ENCODE measurements around the gene NEMP2. TPM values are rescaled to one million over a fixed set of nuclear protein-coding genes. Genes with fewer than 3 reads are reported as not detected.

Gene NEMP2
- total and polyA plus RNA-seq, 2 of the 4 experiments (the other 2 are of a cell fraction), result 1.1 to 1.3 TPM

- TF ChIP-seq USF2 (IDR thresholded peaks at IDR 0.05; ENCODE audit: low read depth, low read length), result no peak
Measured at GRCh38 chr2:190545555-190546385, 11.2 kb upstream of the NEMP2 start (continued).

- peak overlapping the region; percentile 31; the same call in 1 of the 2 replicates for H3K4me3 ChIP-seq (ENCODE audit: insufficient read depth, low read depth, low read length)
- H3K23ac ChIP-seq (ENCODE audit: low read depth, low read length), result no peak overlapping the region
- peak overlapping the region; percentile 52 for H3K4me2 ChIP-seq (ENCODE audit: low read depth, low read length)
- no CpG with 5 or more reads among the region's 3 CpGs for WGBS, 2 experiments (ENCODE audit: extremely low coverage in 2 of 2, insufficient read length in 1 of 2)
- H2BK20ac ChIP-seq (ENCODE audit: low read depth, low read length), result no peak overlapping the region
- POLR2A ChIA-PET (ENCODE audit: unreplicated experiment), result no interaction called here
- H3K79me1 ChIP-seq (ENCODE audit: low read depth in 1 of 2, low read length in 2 of 2), result no peaks in the 10 kb centered on the region
- CTCF ChIA-PET, result no interaction called here
- H3K27me3 ChIP-seq (ENCODE audit: control insufficient read depth, insufficient read depth, low read length), result no peaks in the 10 kb centered on the region
- no peak overlapping the region for H3K56ac ChIP-seq (ENCODE audit: extremely low read depth, insufficient read depth, low read length)
- no peak overlapping the region for H2BK120ac ChIP-seq (ENCODE audit: low read depth, low read length)
- intact Hi-C loops (cut with micrococcal nuclease) (loop anchor here (1.0 kb wide), 1 partner anchor 11 kb away; the partner anchor contains the start of gene NEMP2), dilution Hi-C loops (cut with HindIII; ENCODE audit: low sequenced_read_pairs, unreplicated experiment) (no loop called here), in situ Hi-C loops (cut with MboI; ENCODE audit: low sequenced_read_pairs) (no loop called here)
- H3K18ac ChIP-seq (ENCODE audit: low read depth, low read length), result no peak overlapping the region
- no peak overlapping the region for H2BK15ac ChIP-seq (ENCODE audit: low read depth, low read length)
- H3K4ac ChIP-seq (ENCODE audit: low read depth, low read length), result no peak overlapping the region
- H3K4me1 ChIP-seq (ENCODE audit: control insufficient read depth, insufficient read depth, low read length), result no peaks in the 10 kb centered on the region
- no peak overlapping the region for H2BK5ac ChIP-seq (ENCODE audit: low read depth, low read length, poor library complexity, severe bottlenecking)
- H4K20me1 ChIP-seq (ENCODE audit: insufficient read depth, low read length), result no peaks in the 10 kb centered on the region
- ATAC-seq (ENCODE audit: low read depth), result peak; percentile 60
- peaks cover 5% of the 10 kb centered on the region for H3K9me3 ChIP-seq (ENCODE audit: control insufficient read depth, insufficient read depth, low read length)
- no peak overlapping the region for H2AK5ac ChIP-seq (ENCODE audit: low read depth, low read length)
- BruUV-seq (replicated peaks), result no TSS peak
- no peaks in the 10 kb centered on the region for H3K36me3 ChIP-seq (ENCODE audit: control insufficient read depth, insufficient read depth, low read length)
- no peak overlapping the region for H2AK9ac ChIP-seq (replicated peaks; ENCODE audit: low read depth, low read length, poor library complexity)
- H3K9me1 ChIP-seq (ENCODE audit: insufficient read depth, low read length), result no peaks in the 10 kb centered on the region
- H4K8ac ChIP-seq (ENCODE audit: low read depth in 2 of 2, low read length in 2 of 2), result no peak overlapping the region
- H4K91ac ChIP-seq (ENCODE audit: insufficient read depth, low read depth, low read length), result no peak overlapping the region
- H3K27ac ChIP-seq (ENCODE audit: insufficient read depth, low read length), result no peak overlapping the region
- no peak for DNase-seq
- no peak overlapping the region for H2AFZ ChIP-seq (replicated peaks; ENCODE audit: low read length, poor library complexity)
- no peak overlapping the region for H3K9ac ChIP-seq (ENCODE audit: low read depth, low read length)
- no peak overlapping the region for H3K14ac ChIP-seq (replicated peaks; ENCODE audit: low read depth, low read length)
- no peak overlapping the region for H4K5ac ChIP-seq (ENCODE audit: low read depth, low read length)
- no peak for TF ChIP-seq SMC3 (IDR thresholded peaks at IDR 0.05; ENCODE audit: low read depth, low read length)
- TF ChIP-seq CHD1 (IDR thresholded peaks at IDR 0.05; ENCODE audit: low read depth, low read length), result no peak
- no peak for TF ChIP-seq NFE2L2 (IDR thresholded peaks at IDR 0.05; ENCODE audit: low read depth, low read length)
- no peak for TF ChIP-seq CTCF (conservative IDR thresholded peaks at IDR 0.05; ENCODE audit: low read depth, low read length)
- TF ChIP-seq CEBPB (IDR thresholded peaks at IDR 0.05; ENCODE audit: low read depth, low read length), result no peak
- TF ChIP-seq MAFK (IDR thresholded peaks at IDR 0.05; ENCODE audit: low read depth, low read length), result no peak
- TF ChIP-seq RCOR1 (IDR thresholded peaks at IDR 0.05; ENCODE audit: insufficient replicate concordance, low read length), result no peak
- no peak for TF ChIP-seq USF2 (IDR thresholded peaks at IDR 0.05; ENCODE audit: low read depth, low read length)
- no peak for TF ChIP-seq MXI1 (IDR thresholded peaks at IDR 0.05; ENCODE audit: borderline replicate concordance, low read depth, low read length)
- no peak for TF ChIP-seq POLR2A (IDR thresholded peaks at IDR 0.05; ENCODE audit: low read depth, low read length)
- TF ChIP-seq FOS (IDR thresholded peaks at IDR 0.05; ENCODE audit: low read depth, low read length), result no peak
- TF ChIP-seq MAZ (IDR thresholded peaks at IDR 0.05; ENCODE audit: borderline replicate concordance, low read depth, low read length), result no peak
- TF ChIP-seq RAD21 (IDR thresholded peaks at IDR 0.05; ENCODE audit: low read length), result no peak
Measured at GRCh38 chr2:190545093-190545492, 10.6 kb upstream of the NEMP2 start.
